Hematopoietic multipotent progenitor cell (in vitro differentiated cells): ENCODE results near the gene HMCN2. TPM values are rescaled to one million over a fixed set of nuclear protein-coding genes. Genes with fewer than 3 reads are reported as not detected.

Experiments
- DNase-seq, 3 donors: peaks; one replicate each; pipeline ENCODE4 v3.0.0-alpha.2; 2011 to 2015; ENCODE audit warnings: low read depth in 2 of 3, low spot score in 2 of 3
- total RNA-seq: library from RNA; depleted of rRNA; stranded (reverse); fragments of >200 nt; gene quantifications from one replicate; pipeline ENCODE4 v1.2.3, GENCODE V29; 2012

HMCN2 gene
- total RNA-seq, 1 donor: under 0.01 TPM

DNA sequence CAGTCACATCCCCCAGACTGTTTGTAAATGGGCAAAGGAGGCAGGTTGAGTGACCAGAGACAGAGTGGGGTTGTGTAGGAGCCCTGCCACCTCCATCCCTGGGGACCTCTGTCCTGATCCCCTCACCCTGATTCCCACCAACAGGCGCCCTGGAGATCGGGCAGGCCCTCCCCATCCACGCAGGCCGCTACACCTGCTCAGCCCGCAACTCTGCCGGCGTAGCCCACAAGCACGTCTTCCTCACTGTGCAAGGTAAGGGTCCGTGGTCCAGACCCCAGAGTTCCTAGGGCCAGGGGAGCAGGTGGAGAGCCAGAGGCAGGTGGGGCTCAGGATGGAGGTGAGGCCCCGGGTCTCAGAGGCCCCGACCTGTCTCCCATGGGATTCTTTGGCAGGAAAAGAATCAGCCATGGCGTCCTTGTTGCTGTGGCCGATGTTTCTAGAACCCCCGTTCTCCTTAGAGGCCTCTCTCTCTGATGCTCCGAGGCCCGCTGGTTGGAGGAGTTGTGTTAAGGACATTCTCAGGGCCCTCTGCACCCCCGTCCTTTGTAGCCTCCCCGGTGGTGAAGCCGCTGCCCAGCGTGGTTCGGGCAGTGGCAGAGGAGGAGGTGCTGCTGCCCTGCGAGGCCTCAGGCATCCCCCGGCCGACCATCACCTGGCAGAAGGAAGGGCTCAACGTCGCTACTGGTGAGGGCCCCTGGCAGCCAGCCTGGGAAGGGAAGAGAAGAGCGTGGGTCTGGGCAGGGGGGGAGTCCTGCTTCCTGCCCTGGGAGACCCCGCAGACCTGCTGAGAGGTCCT lies 137.3 kb downstream of the HMCN2 start:
- DNase-seq: no peak

DNA sequence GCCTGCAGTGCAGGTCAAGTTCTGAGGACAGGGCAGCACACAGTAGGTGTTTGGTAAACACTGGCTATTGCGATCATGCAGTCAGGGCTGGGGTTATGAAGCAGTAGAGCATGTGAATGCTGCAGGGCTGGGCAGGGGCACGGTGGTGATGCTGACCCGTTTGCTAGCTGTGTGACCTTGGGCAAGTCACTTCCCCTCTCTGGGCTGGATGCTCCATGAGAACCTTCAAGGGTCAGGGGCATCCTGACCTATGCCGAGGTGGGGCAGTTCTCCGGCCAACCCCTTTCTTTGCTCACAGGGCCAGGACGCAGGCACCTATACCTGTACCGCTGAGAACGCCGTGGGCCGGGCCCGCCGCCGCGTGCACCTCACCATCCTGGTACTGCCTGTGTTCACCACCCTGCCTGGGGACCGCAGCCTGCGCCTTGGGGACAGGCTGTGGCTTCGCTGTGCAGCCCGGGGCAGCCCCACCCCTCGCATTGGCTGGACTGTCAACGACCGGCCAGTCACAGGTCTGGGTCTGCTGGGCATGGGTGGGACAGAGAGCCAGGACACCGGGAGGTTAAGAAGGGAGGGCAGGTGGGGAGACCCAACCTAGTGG lies 140.2 kb downstream of the HMCN2 start:
- no peak for DNase-seq

DNA sequence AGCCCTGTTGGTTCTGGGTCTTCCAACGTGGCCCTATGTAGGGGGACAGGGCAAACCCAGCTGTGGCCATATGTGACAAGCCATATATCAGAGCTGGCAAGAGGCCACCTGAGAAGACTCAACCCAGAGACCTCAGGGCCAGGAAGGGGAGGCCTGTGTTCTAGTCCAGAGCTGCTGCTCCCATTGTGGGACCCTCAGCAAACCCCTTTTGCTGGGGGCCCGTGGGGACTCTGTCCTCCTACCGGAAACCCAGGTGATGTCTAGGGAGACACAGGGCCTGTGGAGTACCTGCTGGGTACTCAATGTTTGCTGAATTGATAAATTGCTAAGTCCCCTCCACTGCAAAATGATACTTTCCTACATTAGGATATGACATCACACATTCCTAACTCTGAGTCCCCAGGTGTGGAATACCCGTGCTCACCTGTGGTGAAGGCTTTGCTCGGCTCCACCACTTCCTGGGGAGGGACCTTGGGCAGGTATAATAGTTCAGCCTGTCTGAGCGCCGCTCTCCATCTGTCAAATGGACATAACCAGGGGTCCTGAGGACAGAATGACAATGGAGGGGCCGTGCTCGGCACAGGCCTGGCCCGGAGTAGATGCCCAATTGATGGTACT lies 140.8 kb downstream of the HMCN2 start:
- no peak for DNase-seq

DNA sequence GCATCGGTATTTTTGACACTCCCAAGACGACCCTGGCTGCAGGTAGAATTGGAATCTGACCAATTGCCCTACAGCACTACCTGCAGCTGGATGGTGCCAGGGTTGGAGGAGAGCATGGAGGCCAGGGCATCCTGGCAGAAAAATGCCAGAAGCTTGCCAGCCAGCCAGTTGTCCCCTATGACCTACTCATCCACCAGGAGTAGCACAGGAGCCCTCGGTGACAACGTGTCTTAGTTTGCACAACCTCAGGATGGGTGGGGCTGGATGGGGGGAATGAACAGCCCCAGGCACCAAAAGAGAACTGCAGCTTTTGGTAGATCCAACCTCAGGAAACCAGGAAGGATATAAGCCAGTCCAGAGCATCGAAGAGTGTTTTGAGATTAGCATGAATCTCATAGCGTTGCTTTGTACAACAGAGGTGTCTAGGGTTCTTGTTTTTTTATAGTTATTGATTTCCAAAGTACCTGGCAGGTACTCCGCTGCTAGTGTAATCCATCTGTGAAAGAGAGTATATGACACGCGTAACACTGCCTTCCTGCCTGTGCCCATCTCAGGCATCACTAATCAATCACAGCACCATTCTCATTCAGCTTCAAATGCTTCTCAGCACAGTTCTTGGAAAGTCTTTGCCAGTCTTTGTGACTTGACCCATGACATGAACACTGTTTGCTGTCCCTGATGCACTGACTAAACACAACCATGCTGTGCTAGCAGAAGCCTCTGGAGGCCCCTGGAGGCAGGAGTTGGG lies 142.5 kb downstream of the HMCN2 start:
- no peak for DNase-seq

DNA sequence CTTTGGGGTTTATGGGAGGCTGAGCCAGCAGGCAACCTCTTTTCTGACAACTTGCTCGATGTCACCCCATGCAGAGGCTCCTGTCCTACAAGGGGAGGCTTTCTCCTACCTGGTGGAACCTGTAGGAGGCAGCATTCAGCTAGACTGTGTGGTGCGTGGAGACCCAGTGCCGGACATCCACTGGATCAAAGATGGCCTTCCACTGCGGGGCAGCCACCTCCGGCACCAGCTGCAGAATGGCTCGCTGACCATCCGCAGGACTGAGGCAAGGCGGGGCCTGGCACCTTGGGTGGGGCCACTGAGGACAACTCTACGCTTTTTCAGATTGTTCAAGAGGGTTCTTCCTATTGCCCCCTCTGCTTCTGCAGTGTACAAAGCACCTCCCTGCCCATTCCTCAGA lies 143.1 kb downstream of the HMCN2 start:
- no peak for DNase-seq

DNA sequence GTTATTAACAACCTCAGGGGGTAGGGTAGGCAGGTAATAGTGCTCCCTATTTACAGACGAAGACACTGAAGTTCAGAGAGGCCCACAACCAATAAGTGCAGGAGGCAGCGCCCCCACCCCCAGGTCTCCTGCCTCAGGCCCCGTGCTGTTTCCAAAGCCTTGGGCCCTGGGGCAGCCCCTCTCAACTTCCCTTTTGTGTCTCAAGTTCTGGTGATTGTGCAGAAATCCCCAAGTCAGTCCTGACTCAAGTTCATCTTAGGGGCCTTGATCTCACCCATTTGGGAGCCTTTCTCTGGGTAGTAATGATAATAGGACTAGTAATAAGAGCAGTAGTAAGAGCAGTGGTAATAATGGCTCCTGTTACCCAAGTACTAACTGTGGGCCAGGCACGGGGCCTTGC lies 143.7 kb downstream of the HMCN2 start:
- DNase-seq: peak in 1 of 3 donors; percentile 22

DNA sequence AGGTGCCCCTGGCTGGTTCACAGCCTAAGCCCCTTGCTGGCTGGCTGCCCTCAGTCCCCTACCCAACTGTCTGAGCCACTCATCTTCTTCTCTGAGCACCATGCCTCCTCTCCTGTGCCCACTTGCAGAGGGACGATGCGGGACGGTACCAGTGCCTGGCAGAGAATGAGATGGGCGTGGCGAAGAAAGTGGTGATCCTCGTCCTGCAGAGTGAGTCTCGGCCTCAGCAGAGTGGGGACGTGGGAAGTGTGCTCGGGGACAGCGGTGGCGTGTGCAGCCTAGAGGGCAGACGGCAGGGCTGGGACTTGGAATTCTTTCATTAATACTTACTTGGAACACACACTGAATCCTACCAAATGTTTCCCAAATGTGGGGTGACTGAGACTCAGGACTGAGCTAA lies 144.9 kb downstream of the HMCN2 start:
- DNase-seq: no peak

DNA sequence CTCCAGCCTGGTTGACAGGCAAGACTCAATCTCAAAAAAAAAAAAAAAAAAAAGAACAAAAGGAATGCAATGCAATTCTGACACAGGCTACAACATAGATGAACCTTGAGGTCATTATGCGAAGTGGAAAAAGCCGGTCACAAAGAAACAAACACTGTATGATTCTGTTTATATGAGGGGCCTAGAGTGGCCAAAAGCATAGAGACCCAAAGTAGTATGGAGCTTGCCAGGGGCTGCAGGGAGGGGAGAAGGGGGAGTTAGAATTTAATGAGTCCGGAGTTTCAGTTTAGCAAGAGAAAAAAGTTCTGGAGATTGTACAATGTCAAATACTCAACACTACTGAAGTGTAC lies 146.0 kb downstream of the HMCN2 start:
- DNase-seq: no peak

DNA sequence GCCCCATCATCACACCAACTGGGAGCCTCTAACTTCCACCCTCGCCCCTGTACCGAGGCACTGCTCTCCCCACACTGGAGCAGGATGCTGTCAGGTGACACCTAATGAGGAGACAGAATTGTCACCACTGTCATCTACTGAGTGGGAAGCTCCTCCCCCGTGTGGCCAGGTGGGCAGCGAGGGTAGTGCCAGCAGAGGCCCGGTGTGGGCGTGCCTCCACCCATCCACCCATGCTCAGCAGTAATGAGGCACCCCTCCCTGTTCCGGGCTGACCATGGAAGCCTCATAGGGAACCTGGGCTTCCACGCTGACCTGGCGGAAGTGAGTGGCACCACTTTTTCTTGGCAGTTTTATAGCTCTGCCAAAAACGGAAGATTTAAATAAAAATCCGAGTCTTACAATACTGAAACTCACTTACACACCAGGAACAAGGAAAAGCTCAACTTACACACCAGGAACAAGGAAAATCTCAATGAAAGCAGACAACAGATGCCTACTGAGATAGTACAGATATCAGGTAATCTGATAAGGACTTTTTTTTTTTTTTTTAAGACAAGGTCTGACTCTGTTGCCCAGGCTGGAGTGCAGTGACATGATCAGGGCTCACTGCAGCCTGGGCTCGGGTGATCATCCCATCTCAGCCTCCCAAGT lies 148.6 kb downstream of the HMCN2 start:
- DNase-seq: no peak

DNA sequence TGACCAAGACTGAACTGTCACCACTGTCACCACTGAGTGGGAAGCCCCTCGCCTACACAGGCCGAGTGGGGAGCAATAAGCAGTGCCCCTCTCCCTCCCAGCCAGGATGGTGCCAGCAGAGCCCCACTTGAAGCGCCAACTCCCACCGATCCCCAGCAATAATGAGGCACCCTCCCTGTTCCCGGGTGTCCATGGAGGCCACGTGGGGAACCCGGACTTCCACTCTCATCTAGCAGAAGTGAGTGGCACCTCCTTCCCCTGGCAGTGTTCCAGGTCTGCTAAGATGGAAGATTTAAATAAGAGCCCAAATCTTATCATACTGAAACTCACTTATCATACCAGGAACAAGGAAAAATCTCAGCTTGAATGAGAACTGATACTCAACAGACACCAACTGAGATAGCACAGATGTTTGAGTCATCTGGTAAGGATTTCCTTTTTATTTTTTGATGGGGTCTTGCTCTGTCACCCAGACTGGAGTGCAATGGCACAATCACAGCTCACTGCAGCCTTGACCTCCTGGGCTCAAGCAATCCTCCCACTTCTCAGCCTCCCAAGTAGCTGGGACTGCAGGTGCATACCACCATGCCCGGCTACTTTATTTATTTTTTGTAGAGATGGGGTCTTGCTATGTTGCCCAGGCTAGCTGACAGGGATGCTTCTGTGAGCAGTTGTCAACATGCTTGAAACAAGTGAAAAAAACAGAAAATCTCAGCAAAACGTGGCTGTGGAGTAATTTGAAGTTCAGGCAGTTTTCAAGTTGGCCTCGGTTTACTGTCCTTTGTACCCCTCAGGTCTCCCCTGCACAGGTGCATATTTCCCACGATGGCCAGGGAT lies 149.6 kb downstream of the HMCN2 start:
- DNase-seq: no peak

DNA sequence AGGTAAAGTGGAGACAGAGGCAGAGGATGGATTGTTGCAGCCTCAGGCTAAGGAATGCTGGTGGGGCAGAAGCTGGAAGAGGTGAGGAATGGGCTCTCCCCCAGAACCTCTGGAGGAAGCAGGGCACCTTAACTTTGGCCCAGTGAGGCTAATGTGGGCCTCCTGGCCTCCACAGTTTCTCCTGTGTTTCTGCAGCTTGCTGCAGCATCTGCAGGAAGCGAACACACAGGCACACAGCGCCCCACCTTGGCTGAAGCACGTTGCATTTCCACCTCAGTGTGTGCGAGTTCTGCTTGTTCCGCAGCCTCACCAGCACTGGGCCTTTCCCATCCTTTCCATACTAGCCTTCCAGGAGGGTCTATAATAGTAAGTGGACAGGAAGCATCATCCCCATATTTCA lies 152.0 kb downstream of the HMCN2 start:
- DNase-seq: no peak

DNA sequence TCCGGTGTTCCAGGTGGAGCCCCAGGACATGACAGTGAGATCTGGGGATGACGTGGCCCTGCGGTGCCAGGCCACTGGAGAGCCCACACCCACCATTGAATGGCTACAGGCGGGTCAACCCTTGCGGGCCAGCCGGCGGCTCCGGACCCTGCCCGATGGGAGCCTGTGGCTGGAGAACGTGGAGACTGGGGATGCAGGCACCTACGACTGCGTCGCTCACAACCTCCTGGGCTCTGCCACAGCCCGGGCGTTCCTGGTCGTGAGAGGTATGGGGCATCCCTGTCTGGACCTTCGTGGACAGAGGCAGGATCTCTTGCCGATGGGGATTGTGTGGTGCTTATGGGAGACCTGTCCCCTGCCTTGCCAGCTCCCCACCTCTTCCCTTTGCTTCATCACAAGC lies 153.2 kb downstream of the HMCN2 start:
- no peak for DNase-seq

DNA sequence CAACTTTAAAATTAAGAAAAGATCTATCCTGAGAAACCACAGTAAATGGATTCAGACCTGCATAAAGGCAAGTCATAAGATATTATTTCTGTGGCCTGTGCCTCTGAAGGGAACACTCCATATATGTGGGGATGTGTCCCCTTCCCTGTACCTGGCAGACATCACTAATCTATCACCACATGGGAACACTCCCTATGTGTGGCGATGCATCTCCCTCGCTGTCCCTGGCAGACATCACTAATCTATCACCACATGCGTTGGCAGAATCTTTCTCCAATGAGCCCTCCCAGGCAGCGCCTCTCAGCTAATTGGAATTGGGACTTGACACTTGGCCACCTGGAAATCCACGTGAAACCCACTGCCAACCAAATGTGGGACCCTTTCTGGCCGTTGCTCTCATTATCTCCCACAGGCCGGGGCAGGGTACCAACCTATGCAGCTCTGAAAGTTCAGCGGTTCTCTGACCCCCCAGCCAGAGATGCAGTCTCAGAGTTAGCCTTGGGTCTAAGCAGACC lies 154.0 kb downstream of the HMCN2 start:
- DNase-seq: no peak

DNA sequence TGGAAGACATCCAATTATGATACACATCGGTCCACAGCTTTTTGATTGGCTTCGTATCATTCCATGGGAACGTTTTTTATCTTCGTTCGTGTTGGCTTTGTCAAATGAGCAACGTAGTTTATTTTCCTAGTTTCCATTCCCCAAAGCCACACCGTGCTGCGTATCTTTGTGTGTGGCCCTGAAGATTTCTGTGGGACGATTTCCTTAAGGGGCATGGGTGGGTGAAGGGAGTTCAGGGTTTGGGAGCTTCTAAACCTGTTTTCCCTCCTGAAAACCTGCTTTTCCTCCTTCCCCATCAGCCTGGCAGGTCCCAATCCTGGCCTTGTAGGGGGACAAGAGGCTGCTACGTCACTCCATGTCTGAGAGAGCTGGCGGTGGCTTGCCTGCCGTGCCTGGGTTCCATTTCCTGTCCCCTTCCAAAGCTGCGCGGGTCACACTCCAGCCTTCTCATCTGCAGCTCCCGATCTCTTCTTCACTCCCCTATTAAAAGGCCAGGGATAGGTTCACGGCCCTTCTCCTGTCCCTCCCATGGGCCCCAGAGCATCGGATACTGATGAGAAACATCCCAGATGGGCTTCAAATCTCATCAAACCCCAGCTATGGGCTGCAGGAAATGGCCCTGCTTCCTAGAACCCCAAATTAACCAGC lies 155.7 kb downstream of the HMCN2 start:
- DNase-seq: no peak

DNA sequence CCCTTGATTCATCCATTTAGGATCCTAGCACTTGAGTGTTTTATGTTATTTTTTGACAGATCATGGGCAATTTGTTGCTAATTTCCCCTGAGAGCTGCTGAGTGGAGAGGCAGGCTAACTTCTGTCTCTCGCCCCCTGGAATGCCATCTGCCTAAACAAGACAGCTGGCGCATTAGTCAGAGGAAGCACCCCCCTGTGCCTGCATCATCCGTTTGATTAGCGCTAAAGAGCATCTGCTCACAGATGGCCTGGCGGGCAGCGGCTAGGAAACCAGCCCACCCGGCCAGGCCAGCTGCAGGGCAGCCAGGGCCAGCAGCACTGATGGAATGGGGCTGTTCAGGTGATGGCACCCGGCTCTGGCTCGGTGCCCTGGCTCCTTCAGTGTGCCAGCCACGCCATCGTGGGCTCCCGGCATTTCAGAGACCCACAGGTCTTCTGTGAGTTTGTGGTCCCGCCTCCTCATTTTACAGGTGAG lies 156.3 kb downstream of the HMCN2 start:
- peak in 2 of 3 donors; percentile 7 to 20 for DNase-seq

DNA sequence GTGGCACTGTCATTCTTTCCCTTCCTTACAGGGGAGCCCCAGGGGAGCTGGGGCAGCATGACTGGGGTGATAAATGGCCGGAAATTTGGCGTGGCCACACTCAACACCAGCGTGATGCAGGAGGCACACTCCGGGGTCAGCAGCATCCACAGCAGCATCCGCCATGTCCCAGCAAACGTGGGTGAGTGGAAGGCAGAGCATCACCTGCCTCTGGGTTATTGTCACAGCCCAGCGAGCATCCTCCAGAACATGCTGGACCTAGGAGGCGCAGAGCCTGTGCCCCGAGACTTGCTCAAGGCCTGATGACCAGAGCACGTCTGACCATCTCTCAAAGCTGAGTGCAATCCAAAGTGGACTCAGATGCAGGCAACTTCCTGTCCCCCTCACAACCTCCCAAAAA lies 157.0 kb downstream of the HMCN2 start:
- no peak for DNase-seq

DNA sequence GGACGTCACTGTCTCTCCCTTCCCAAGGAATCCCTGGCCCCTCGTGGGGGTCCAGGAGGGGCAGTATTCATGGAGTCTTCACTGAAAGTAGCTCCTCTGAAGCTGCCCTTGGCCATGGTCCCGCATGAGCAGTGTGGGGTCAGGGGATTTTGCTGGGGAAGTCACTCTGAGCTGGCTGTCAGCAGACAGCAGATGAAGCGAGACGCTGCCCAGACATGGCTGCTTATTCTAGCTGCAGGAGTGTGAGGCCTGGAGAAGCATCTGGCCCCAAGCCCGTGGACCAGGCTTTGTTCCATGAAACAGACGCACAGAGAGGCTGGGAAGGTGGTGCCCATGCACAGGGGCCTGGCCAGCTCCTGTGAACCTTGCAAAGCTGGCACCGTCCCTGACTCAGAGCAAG lies 157.7 kb downstream of the HMCN2 start:
- DNase-seq: no peak

DNA sequence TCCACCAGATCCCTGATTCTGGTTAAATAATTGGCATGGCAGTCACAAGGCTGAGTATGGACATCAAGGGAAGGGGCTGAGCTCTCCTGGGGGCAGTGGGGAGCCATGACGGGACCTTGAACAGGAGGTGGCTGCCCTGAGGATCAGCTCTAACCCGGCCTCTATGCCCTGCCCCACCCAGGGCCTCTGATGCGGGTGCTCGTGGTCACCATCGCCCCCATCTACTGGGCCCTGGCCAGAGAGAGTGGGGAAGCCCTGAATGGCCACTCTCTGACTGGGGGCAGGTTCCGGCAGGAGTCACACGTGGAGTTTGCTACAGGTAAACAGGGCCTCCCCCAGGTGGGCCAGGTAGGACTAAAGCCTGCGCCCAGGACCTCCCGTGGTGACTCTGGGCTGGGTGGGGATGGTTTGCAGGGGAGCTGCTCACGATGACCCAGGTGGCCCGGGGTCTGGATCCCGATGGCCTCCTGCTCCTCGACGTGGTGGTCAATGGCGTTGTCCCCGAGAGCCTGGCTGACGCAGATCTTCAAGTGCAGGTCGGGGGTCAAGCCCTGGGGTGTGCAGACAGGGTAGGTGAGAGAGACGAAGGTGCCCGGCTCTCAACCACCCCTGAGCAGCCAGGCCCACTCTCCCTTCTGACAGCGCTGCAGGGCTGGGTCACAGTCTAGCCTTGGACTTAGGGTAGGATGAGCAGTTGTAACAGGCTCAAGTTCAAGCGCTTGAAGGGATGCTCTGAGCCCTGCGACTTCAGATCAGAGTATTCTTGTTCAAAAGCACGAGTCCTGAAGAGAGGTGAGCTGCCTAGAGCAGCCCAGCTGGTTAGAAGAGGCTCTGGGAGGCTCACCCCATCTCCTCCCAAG lies 159.3 kb downstream of the HMCN2 start:
- DNase-seq: no peak
